HG02884 (cell line): ENCODE data around the gene PVALB.

Source experiments
- ATAC-seq: cut with Tn5 transposase; IDR thresholded peaks from one replicate; pipeline ENCODE4 v1.9.1; 2021; ENCODE audit warnings: mild to moderate bottlenecking, moderate library complexity; ENCODE audit not compliant: unreplicated experiment

Gene PVALB

GRCh38 chr22:36846949-36847348 lies 30.1 kb upstream of the PVALB start:
- no peak for ATAC-seq

- no peak for ATAC-seq
These were observed 29.4 kb upstream of the PVALB start for GRCh38 chr22:36846271-36846670.

DNA sequence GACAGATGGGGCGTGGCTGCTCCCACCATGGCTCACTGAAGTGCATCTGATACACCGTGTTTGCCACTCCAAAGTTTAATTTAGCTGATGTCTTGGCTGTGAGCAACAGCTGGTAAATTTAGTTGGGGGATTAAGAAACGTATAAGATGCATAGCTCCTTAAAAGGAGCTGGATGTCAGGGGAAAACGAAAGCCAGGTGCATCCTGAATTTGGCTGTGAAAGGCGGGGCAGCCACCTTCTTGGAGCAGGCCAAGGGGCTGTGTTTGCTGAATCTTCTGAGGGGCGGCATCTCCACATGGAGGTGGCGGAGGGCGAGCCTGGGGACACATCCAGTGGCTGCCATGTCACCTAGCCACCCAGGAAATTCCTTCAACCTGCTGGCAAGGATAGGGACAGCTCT lies 23.3 kb upstream of the PVALB start:
- ATAC-seq: no peak

GRCh38 chr22:36839356-36840073 lies 22.7 kb upstream of the PVALB start:
- ATAC-seq: no peak

DNA sequence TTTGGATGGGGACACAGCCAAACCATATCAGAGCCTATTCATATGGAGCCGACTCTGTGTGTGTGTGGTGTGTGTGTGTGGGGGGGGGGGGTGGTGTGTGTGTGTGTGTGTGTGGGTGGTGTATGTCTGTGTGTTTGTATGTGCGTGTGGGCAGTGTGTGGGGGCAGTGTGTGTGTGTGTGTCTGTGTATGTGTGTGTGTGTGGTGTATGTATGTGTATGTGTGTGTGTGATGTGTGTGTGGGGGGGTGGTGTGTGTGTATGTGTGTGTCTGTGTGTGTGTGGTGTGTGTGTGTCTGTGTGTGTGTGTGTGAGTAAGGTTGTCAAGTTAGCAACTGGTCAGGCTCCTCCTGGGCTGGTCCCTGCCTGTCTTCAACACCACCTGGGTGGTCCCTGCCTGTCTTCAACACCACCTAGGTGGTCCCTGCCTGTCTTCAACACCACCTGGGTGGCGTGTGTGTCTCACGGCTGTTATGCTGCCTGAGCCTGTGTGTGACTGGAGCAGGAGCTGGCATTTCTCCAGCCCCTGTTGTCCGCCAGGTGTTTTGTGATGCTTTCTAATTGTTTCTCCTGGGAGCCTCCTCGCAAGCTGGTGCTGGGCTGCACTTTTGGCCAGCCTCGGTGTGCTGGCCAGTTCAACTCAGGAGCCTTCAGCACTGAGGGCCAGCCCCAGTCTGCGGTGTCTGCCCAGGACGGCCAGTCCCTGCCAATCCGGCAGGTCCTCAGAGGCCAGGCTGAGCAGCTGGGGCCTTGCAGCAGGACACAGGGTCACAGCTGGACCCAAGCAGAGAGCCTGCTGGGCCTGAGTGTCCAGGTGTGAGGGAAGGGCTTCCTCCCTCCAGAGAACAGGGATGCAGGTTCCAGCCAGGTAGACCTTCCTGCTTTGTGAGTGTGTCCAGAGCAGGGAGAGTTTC lies 21.5 kb upstream of the PVALB start:
- no peak for ATAC-seq

GRCh38 chr22:36835903-36836302 lies 19.1 kb upstream of the PVALB start:
- ATAC-seq: no peak

- ATAC-seq: no peak
These were observed 16.2 kb upstream of the PVALB start for GRCh38 chr22:36833073-36833472.

DNA sequence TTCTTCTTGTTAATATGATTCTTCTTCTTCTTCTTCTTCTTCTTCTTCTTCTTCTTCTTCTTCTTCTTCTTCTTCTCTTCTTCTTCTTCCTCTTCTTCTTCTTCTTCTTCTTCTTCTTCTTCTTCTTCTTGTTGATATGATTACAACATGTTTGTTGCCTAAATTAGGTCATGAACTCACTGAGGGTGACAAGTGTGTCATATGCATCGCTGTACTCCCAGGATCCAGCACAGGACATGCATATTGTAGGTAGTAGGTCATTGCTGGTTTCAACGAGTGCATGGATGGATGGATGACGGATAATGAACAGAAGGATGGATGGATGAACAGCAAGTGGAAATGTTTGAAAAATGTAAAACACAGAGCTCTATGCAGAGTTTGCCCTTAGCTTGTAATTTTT lies 14.9 kb upstream of the PVALB start:
- no peak for ATAC-seq

- ATAC-seq: no peak
These were observed 14.4 kb upstream of the PVALB start for GRCh38 chr22:36831206-36831605.

- ATAC-seq: no peak
These were observed 13.8 kb upstream of the PVALB start for GRCh38 chr22:36830601-36831000.

DNA sequence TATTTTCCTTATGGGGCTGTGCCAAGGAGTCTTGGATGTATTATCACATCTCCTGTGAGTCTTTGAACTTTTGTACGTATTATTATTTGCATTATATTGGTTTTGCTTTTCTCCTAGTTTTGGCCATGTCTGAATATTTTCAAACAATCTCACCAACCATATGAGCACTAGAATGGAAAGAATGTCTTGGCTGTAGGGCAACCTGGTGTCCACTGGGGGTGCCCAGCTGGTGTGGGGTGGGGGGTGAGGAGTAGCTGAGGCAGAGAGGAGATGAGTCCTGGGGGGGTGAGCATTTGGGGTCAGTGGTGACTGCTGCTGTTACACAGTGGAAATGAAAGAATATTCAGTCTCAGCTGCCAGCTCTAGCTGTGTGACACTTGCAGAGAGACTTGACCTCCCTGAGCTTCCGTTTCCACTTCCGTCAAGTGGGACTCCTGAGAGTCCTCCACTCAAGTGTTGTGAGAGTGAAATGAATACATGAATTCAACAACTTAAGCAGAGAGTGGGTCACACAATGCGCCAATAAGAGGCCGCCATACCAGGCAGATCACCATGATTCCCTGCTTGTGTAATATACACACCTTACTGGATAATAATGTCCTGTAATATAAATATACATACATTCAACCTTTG lies 12.7 kb upstream of the PVALB start:
- ATAC-seq: no peak

DNA sequence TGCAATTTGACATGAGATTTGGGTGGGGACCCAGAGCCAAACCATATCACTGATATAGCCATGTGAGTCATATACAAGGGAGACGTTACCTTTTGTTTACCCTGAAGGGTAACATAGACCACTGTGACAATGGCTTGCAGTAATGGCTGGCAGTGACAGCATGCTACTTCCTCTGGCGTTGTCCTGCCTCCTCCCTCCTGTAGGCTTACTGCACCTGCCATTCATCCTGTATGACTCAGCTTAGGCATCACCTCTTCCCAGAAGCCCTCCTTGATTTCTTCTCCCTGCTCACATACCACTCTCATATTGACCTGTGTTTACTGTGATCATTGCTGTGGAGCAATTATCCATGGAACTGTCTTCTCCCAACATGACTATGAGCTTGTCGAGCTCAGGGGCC lies 12.0 kb upstream of the PVALB start:
- no peak for ATAC-seq

DNA sequence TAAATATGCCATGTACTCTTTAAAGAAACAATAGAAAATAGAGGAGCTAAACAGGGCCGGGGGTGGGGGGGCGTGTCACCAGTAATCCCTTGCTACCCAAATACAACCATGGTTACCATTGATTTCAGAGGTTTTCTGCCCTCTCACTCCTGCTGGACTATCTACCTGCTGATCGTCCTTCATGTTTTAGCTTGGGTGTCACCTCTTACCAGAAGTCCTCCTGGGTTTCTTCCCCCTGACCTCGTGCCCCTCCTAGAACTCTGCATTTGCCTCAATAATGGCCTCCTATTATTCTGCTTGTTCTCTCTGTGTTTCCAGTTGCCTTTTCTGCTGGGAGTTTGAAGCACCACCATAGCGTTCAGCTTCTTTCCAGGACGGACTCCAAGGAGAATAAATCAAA lies 9.4 kb upstream of the PVALB start:
- no peak for ATAC-seq

DNA sequence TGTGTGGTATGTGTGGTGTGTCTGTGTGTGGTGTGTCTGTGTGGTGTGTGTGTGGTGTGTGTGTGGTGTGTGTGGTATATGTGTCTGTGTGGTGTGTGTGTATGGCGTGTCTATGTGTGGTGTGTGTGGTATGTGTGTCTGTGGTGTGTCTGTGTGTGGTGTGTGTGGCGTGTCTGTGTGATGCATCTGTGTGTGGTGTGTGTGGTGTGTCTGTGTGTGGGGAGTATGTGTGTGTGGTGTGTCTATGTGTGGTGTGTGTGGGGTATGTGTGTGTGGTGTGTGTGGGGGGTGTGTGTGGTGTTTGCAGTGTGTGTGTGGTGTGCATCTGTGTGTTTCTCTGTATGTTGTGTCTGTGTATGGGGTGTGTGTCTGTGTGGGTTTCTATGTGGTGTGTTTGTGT lies 7.8 kb upstream of the PVALB start:
- ATAC-seq: no peak

DNA sequence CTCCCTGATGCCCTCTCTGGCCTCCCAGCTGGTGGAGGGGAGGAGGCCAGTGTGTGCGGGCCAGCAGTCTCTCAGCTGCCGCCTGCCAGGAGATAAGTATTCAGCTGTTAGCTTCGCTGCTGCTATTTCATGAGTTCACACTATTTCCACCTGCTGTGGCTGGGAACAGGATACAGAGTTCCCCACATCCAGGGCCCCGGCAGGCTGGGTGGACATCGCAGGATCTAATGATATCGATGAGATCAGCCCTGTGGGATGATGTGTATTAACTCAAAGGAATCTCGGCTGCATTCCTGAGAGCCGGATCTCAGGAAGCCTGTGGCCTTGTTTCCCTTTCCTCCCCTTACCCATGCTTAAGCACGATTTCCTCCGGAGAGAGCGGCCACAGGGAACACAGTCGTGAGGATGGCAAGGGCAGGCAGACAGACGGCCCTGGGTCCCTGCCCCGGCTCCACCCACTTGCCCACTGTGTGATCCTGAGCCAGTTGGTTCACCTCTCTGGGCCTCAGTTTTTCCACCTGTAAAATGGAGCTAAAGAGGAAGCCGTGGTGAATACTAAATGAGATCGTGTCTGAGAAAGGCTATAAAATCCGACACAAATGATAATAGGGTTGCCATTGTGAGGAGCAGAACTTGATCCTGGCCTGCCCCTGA lies 6.5 kb upstream of the PVALB start:
- no peak for ATAC-seq

DNA sequence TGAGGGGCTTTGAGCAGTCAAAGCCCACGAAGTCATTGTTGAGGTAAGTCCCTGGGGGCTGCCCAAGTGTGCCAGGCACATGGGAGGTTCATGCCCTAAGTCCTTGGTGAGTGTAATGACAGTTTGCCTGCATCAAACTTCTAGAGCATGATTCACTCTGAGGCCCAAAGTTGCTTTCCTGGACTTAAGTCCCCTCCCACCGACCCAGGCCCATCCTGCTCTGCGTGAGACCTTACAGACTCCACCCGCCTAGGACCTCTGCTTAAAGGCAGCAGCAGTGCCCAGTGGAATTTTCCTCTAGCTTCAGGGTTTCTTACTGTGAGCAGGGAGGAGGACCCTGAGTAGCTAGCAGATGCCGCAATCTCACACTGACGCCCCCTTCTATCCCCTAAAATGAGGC lies 5.7 kb upstream of the PVALB start:
- ATAC-seq: no peak

DNA sequence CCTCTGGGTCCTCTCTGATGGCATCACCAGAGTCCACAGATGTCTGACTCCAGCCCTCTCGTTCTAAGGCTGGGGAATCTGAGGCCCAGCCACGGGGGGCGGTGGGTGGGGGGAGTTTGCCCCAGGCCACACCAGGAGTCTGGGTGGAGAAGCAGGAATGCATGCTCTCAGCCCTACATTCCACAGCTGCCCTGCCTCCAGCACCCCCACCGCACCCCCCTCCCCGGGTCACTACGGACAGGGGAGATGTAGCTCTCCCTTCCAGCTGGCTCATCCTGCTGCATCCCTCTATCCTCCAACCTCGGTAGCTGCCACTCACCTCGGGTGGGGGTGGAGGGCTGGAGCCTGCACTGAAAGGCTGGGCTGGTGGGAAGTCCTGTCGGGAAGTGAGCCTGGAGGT lies 2.3 kb upstream of the PVALB start:
- no peak for ATAC-seq

GRCh38 chr22:36818010-36818642 lies 1.3 kb upstream of the PVALB start:
- no peak for ATAC-seq

DNA sequence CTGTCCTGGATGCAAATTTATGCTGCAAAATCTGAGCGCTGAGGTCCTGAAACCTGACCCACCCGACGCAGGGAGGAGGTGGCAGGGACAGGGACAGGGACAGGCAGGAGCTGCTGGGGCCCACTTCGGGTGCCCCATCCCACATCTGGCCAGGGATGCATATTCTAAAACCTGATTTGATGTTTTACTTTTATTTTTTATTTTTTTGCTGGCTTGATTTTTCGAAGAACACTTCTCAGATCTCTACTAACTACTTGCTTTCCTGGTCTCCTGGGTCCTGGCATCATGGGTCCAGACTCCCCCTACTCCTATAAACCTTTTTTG lies 652 bp upstream of the PVALB start:
- no peak for ATAC-seq

GRCh38 chr22:36816339-36816635 lies 548 bp downstream of the PVALB start:
- no peak for ATAC-seq
